HG02973 (cell line): ENCODE measurements around the gene SFXN5.
"Not testable (repeated sequence)": the region's sequence is repeated elsewhere in the genome, so short reads cannot be mapped to it uniquely, and the experiment has no call there.

ENCODE experiments used
- ATAC-seq: cut with Tn5 transposase; IDR thresholded peaks from one replicate; pipeline ENCODE4 v1.9.1; 2021; ENCODE audit warnings: moderate library complexity; ENCODE audit not compliant: unreplicated experiment

SFXN5 gene

GRCh38 chr2:73071360-73072128 lies at the start of gene SFXN5:
SFXN5 (minus strand) TSS chr2:73071712; CDS start chr2:73071705, 7 bp downstream.
- ATAC-seq = peak; percentile 91

- not testable (repeated sequence) for ATAC-seq
Measured at GRCh38 chr2:73119611-73120239, 48.2 kb upstream of the SFXN5 start.

- no peak for ATAC-seq
Measured at GRCh38 chr2:73117441-73117840, 45.9 kb upstream of the SFXN5 start.

- no peak for ATAC-seq
Measured at GRCh38 chr2:73116182-73116960, 44.9 kb upstream of the SFXN5 start.

- ATAC-seq = no peak
Measured at GRCh38 chr2:73114273-73114867, 42.9 kb upstream of the SFXN5 start.

GRCh38 chr2:73112913-73113854 lies 41.7 kb upstream of the SFXN5 start, which contains the start of gene RAB11FIP5:
RAB11FIP5 (minus strand) TSS chr2:73112948; CDS start chr2:73112777, 171 bp downstream.
- peak; percentile 63 for ATAC-seq

- ATAC-seq = peak; percentile 32
Measured at GRCh38 chr2:73112026-73112912, 40.8 kb upstream of the SFXN5 start.

GRCh38 chr2:73111073-73112025 lies 39.8 kb upstream of the SFXN5 start:
- no peak for ATAC-seq

GRCh38 chr2:73110168-73111072 lies 38.9 kb upstream of the SFXN5 start:
- ATAC-seq = no peak

- ATAC-seq = no peak
Measured at GRCh38 chr2:73109431-73110167, 38.1 kb upstream of the SFXN5 start.

GRCh38 chr2:73107211-73107926 lies 35.9 kb upstream of the SFXN5 start:
- ATAC-seq = no peak

GRCh38 chr2:73106791-73107190 lies 35.3 kb upstream of the SFXN5 start:
- ATAC-seq = no peak

- no peak for ATAC-seq
Measured at GRCh38 chr2:73105511-73105971, 34.0 kb upstream of the SFXN5 start.

GRCh38 chr2:73104933-73105332 lies 33.4 kb upstream of the SFXN5 start:
- no peak for ATAC-seq

GRCh38 chr2:73103018-73103542 lies 31.6 kb upstream of the SFXN5 start:
- no peak for ATAC-seq
